ENCODE data around the gene SEZ6. TPM values are rescaled to one million over a fixed set of nuclear protein-coding genes. Genes with fewer than 3 reads are reported as not detected.

Gene SEZ6
- total RNA-seq, 1 experiment from 2014 or later = not detected

DNA sequence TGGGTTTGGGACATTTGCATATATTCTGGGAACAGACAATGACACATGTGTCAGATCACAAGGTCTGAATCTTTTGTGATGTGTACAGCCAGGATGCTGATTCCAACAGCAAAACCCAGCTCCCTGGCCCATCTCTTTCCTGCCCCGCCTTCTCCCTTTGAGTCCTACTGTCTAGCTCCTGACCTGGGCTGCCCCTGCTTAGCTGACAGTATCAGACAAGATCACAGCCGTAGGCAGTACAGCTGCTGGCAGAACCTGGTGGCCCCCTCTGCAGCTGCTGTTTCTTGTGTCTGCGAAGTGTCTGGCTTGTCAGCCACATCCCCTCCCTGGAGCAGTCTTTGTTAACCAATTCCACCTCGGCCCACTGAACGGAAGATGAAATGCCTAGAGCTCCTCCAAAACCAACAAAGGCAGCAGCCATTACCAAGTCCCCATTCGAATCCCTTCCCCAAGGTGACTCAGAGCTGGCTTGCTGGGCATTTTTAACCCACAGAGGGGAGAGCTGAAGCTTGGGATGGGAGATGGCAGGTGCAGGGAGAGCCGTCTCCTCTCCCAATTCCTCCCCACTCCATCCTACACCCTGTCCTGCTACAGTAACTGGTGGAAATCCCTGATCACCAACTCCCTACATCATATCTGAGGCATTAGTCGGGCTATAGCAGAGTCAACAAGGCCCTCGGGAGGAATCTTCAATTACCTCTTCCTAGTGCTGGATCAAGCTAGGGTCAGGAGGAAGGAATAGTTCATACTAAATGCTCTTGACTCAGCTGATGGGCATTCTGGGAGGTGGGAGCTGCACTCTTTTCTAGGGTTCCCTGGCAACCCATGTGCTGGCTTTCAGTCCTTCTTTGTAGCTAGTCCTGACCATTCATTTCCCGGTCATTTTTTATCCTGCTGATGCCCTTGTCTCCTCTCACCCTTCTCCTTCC lies 42.9 kb upstream of the SEZ6 start:
- POLR2A ChIA-PET = interaction anchor here (0.6 kb wide), 1 partner anchor 68 kb away, joined by 5 read pairs; no protein-coding TSS in a partner anchor
- Histone ChIP-seq H3K4me3 (ENCODE audit: low read depth in 2 of 2, low read length in 2 of 2) (no peak overlapping the region), H3K9me3 (ENCODE audit: control insufficient read depth, insufficient read depth, low read depth, low read length) (no peaks in the 10 kb centered on the region), H3K36me3 (ENCODE audit: control insufficient read depth, insufficient read depth, low read length) (no peaks in the 10 kb centered on the region), H3K27me3 (ENCODE audit: control insufficient read depth, insufficient read depth, low read length) (peaks cover 13% of the 10 kb centered on the region), H3K4me1 (ENCODE audit: control insufficient read depth, insufficient read depth, low read length) (no peaks in the 10 kb centered on the region), H3K27ac (ENCODE audit: low read length) (no peak overlapping the region)
- no TSS peak for BruUV-seq (replicated peaks)
- TF ChIP-seq SIN3A (IDR thresholded peaks at IDR 0.05; ENCODE audit: borderline replicate concordance, insufficient read depth, low read depth, low read length) (no peak), TCF7L2 (IDR thresholded peaks at IDR 0.05; ENCODE audit: low read depth, low read length) (no peak), POLR2AphosphoS5 (IDR thresholded peaks at IDR 0.05; ENCODE audit: low read depth, low read length) (no peak)
- TF ChIP-seq, protein P1, sequence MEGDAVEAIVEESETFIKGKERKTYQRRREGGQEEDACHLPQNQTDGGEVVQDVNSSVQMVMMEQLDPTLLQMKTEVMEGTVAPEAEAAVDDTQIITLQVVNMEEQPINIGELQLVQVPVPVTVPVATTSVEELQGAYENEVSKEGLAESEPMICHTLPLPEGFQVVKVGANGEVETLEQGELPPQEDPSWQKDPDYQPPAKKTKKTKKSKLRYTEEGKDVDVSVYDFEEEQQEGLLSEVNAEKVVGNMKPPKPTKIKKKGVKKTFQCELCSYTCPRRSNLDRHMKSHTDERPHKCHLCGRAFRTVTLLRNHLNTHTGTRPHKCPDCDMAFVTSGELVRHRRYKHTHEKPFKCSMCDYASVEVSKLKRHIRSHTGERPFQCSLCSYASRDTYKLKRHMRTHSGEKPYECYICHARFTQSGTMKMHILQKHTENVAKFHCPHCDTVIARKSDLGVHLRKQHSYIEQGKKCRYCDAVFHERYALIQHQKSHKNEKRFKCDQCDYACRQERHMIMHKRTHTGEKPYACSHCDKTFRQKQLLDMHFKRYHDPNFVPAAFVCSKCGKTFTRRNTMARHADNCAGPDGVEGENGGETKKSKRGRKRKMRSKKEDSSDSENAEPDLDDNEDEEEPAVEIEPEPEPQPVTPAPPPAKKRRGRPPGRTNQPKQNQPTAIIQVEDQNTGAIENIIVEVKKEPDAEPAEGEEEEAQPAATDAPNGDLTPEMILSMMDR (IDR thresholded peaks at IDR 0.05) = no peak
- TF ChIP-seq, protein P2, sequence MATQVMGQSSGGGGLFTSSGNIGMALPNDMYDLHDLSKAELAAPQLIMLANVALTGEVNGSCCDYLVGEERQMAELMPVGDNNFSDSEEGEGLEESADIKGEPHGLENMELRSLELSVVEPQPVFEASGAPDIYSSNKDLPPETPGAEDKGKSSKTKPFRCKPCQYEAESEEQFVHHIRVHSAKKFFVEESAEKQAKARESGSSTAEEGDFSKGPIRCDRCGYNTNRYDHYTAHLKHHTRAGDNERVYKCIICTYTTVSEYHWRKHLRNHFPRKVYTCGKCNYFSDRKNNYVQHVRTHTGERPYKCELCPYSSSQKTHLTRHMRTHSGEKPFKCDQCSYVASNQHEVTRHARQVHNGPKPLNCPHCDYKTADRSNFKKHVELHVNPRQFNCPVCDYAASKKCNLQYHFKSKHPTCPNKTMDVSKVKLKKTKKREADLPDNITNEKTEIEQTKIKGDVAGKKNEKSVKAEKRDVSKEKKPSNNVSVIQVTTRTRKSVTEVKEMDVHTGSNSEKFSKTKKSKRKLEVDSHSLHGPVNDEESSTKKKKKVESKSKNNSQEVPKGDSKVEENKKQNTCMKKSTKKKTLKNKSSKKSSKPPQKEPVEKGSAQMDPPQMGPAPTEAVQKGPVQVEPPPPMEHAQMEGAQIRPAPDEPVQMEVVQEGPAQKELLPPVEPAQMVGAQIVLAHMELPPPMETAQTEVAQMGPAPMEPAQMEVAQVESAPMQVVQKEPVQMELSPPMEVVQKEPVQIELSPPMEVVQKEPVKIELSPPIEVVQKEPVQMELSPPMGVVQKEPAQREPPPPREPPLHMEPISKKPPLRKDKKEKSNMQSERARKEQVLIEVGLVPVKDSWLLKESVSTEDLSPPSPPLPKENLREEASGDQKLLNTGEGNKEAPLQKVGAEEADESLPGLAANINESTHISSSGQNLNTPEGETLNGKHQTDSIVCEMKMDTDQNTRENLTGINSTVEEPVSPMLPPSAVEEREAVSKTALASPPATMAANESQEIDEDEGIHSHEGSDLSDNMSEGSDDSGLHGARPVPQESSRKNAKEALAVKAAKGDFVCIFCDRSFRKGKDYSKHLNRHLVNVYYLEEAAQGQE (IDR thresholded peaks at IDR 0.05; ENCODE audit: insufficient read depth in 1 of 2, low read depth in 2 of 2, low read length in 1 of 2) = no peak
- DNase-seq (ENCODE audit: low read depth, low spot score) (no peak), ATAC-seq (no peak)
- intact Hi-C loops (cut with micrococcal nuclease; ENCODE audit: unreplicated experiment) = no loop called here
- in situ Hi-C loops (cut with HindIII; ENCODE audit: low pct_unique_long_range_greater_than_20kb, low sequenced_read_pairs) = no loop called here
- CTCF ChIA-PET = no interaction called here

DNA sequence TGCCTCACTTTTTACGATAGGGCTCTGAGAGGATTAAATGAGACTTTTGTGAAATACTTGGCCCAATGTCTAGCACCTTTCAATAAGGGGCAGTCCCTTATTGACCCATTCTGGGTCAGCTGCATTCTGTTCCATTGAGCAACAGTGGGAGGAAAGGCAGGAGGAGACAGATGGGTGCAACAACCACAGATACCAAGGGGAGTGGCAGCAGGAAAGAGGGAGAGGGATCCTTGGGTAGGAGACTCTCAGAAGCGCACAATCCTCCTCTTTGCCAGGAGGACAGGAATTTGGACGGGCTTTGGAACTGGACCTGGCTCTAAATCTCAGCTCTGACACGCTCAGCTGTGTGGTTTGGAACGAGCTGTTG lies 40.6 kb upstream of the SEZ6 start:
- POLR2A ChIA-PET = no interaction called here
- intact Hi-C loops (cut with micrococcal nuclease; ENCODE audit: unreplicated experiment) = no loop called here
- no peak overlapping the region for H3K27ac ChIP-seq (ENCODE audit: low read length)
- ATAC-seq (no peak), DNase-seq (ENCODE audit: low read depth, low spot score) (no peak)
- TF ChIP-seq, protein P2 (IDR thresholded peaks at IDR 0.05; ENCODE audit: insufficient read depth in 1 of 2, low read depth in 2 of 2, low read length in 1 of 2) = no peak
- TF ChIP-seq SIN3A (IDR thresholded peaks at IDR 0.05; ENCODE audit: borderline replicate concordance, insufficient read depth, low read depth, low read length) (no peak), POLR2AphosphoS5 (IDR thresholded peaks at IDR 0.05; ENCODE audit: low read depth, low read length) (no peak), TCF7L2 (IDR thresholded peaks at IDR 0.05; ENCODE audit: low read depth, low read length) (no peak)
- TF ChIP-seq, protein P1 (IDR thresholded peaks at IDR 0.05) = no peak
- no peak overlapping the region for H3K4me3 ChIP-seq (ENCODE audit: low read depth in 2 of 2, low read length in 2 of 2)
- H3K36me3 ChIP-seq (ENCODE audit: control insufficient read depth, insufficient read depth, low read length) = no peaks in the 10 kb centered on the region
- CTCF ChIA-PET = no interaction called here
- H3K9me3 ChIP-seq (ENCODE audit: control insufficient read depth, insufficient read depth, low read depth, low read length) = no peaks in the 10 kb centered on the region
- H3K4me1 ChIP-seq (ENCODE audit: control insufficient read depth, insufficient read depth, low read length) = no peaks in the 10 kb centered on the region
- no TSS peak for BruUV-seq (replicated peaks)
- H3K27me3 ChIP-seq (ENCODE audit: control insufficient read depth, insufficient read depth, low read length) = peaks cover 13% of the 10 kb centered on the region
- in situ Hi-C loops (cut with HindIII; ENCODE audit: low pct_unique_long_range_greater_than_20kb, low sequenced_read_pairs) = no loop called here

Data from Panc1 (cell line).